LNCaP clone FGC (cell line): Measurements from ENCODE around the gene PRR11.

Experiments
- DNase-seq: peaks from one replicate; pipeline ENCODE4 v3.0.0-alpha.2; 2011; ENCODE audit warnings: low read depth
- H3K4me3 ChIP-seq: 2 replicates; pipeline ENCODE4 v1.5.1; 2011; ENCODE audit warnings: mild to moderate bottlenecking, low read depth, low read length, control low read depth
- CTCF ChIP-seq: IDR thresholded peaks from 2 replicates; pipeline ENCODE4 v1.5.1; 2012; ENCODE audit warnings: mild to moderate bottlenecking; ENCODE audit not compliant: control insufficient read depth, insufficient read depth; ENCODE audit errors: extremely low read depth

The PRR11 gene

GRCh38 chr17:59181481-59181880 lies 25.9 kb downstream of the PRR11 start:
- H3K4me3 ChIP-seq = no peak overlapping the region
- no peak for DNase-seq
- TF ChIP-seq CTCF = no peak

GRCh38 chr17:59185997-59186396 lies 30.5 kb downstream of the PRR11 start:
- DNase-seq = no peak
- H3K4me3 ChIP-seq = no peak overlapping the region
- TF ChIP-seq CTCF = no peak

- no peak for TF ChIP-seq CTCF
- no peak for DNase-seq
Measured at GRCh38 chr17:59186850-59187249, 31.3 kb downstream of the PRR11 start.

GRCh38 chr17:59190806-59191205 lies 35.3 kb downstream of the PRR11 start:
- TF ChIP-seq CTCF = no peak
- H3K4me3 ChIP-seq = no peak overlapping the region
- DNase-seq = no peak

More at GRCh38 chr17:59186850-59187249, 31.3 kb downstream of the PRR11 start:
- H3K4me3 ChIP-seq = no peak overlapping the region

GRCh38 chr17:59193336-59193862 lies 37.9 kb downstream of the PRR11 start:
- H3K4me3 ChIP-seq = no peak overlapping the region
- no peak for DNase-seq
- no peak for TF ChIP-seq CTCF

- no peak for DNase-seq
- H3K4me3 ChIP-seq = no peak overlapping the region
- TF ChIP-seq CTCF = no peak
Measured at GRCh38 chr17:59199398-59199797, 43.9 kb downstream of the PRR11 start.

- no peak for TF ChIP-seq CTCF
- no peak overlapping the region for H3K4me3 ChIP-seq
- no peak for DNase-seq
Measured at GRCh38 chr17:59202320-59202719, 46.8 kb downstream of the PRR11 start.
